Embryonic facial prominence (tissue), 1 donor: ENCODE results near the gene VIPR2.
"Not testable (repeated sequence)": the region's sequence is repeated elsewhere in the genome, so short reads cannot be mapped to it uniquely, and the experiment has no call there.

ENCODE experiments used
- DNase-seq: peaks from one replicate; pipeline ENCODE4 v3.0.0-alpha.2; 2016; ENCODE audit errors: extremely low spot score

VIPR2 gene

GRCh38 chr7:159010411-159010810 is 134.3 kb downstream of the VIPR2 start:
- DNase-seq: no peak

GRCh38 chr7:159009951-159010350 is 134.7 kb downstream of the VIPR2 start:
- no peak for DNase-seq

GRCh38 chr7:159008417-159008816 is 136.2 kb downstream of the VIPR2 start:
- DNase-seq: no peak

- no peak for DNase-seq
These were observed 136.7 kb downstream of the VIPR2 start for GRCh38 chr7:159007996-159008389.

DNA sequence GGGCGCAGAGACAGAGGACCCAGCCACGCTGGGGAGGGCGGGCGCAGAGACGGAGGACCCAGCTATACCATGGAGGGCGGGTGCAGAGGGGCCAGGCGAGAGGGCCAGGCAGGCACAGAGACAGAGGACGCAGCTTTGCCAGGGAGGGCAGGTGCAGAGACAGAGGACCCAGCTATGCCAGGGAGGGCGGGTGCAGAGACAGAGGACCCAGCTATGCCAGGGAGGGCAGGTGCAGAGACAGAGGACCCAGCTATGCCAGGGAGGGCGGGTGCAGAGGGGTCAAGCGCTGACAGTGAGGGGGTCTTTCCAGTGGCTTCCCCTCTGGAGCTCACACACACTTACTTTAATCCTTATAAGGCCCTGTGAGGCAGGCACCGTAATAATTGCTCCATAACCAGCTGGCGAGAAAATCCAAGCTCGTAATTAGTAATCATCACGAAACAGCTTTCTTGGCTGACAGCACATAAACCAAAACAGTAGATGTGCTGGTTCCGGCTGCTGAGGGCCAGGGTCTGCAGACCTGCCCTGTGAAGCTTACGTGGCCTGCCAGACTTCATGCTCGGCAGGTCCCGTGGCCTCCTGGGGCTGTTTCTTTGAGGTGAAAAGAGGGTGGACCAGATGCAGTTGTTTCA is 137.2 kb downstream of the VIPR2 start:
- no peak for DNase-seq

- DNase-seq: no peak
These were observed 138.0 kb downstream of the VIPR2 start for GRCh38 chr7:159006610-159007130.

DNA sequence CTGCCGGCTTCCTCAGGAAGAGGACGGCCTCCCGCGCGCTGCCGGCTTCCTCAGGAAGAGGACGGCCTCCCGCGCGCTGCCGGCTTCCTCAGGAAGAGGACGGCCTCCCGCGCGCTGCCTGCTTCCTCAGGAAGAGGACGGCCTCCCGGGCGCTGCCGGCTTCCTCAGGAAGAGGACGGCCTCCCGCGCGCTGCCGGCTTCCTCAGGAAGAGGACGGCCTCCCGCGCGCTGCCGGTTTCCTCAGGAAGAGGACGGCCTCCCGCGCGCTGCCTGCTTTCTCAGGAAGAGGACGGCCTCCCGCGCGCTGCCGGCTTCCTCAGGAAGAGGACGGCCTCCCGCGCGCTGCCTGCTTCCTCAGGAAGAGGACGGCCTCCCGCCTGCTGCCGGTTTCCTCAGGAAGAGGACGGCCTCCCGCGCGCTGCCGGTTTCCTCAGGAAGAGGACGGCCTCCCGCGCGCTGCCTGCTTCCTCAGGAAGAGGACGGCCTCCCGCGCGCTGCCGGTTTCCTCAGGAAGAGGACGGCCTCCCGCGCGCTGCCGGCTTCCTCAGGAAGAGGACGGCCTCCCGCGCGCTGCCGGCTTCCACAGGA is 138.6 kb downstream of the VIPR2 start:
- not testable (repeated sequence) for DNase-seq

GRCh38 chr7:159005618-159006017 is 139.0 kb downstream of the VIPR2 start:
- no peak for DNase-seq

DNA sequence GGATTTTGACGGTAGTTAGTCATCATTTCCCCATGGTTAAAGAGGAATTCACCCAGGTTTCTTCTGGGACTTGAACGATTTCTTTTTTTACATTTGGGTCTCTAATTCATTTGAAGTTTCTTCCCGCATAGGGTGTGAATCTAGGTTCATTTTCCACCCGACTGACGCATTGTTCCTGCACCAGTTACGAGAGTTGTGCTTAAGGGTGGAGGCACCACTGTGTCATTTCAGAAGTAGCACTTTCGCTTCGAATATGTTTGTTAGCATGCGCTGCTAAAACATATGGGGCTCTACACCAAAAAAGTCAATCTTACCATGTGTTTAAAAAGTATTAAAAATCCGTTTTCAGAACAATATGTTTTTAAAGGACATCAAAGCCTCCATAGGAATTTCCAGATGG is 140.3 kb downstream of the VIPR2 start:
- no peak for DNase-seq

DNA sequence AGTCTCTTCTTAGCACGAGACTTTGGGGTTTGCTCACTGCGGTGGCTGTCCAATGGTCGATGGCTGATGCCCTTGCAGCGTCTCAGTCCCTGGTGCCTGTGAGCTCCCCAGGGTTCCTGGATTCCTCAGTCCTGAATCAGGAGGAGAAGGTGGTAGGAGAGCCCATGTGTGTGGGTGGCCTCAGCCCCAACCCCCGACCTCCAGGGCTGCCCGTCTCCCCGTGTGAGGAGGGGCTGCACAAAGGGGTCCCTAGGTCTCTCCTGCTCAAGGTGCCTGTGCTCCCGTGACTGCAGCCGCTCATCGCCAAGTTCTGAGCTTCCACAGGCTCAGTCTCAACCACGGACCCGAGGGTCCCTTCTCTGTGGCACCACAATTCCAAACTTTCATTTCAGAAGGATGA is 142.9 kb downstream of the VIPR2 start:
- DNase-seq: no peak

GRCh38 chr7:159000859-159001435 is 143.7 kb downstream of the VIPR2 start:
- DNase-seq: no peak

- no peak for DNase-seq
These were observed 144.6 kb downstream of the VIPR2 start for GRCh38 chr7:159000070-159000469.

DNA sequence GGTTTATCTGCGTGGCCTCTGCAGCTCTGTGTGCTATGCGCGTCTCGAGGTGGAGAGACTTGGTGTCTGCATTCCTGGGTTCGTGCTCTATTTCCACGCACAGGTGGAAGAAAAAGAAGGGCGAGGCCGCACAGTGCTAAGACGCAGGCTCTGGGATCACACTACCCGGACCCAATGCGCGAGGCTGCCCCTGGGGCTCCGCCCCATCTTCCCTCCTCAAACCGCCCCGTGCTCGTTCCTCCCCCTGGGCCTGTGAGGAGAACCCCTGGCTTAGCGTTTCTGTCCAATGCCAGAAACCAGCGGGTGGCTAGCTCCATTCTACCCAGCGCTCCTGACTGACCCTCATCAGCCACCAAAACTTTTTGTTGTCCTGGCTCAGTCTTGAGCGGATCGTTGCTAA is 145.2 kb downstream of the VIPR2 start:
- DNase-seq: no peak

GRCh38 chr7:158998261-158998660 is 146.4 kb downstream of the VIPR2 start:
- DNase-seq: not testable (repeated sequence)

DNA sequence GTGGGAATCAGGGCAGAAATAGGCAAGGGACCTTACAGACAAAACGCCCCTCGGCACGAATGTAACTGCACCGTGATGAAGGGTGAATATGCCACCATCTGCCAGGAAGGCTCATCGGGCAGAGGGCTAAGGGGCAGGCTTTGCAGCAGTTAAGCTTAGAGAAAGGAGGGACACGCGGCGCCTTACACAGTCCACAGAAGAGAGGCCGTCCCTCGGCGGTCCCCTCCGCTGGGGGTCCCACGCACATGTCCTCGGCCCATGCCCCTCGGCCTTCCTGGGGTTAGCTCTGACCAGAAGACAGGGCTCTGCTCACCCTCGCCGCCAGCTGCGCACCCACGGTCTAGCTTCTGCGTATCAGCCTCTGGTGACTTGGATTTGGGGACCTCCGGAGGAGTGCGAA is 147.2 kb downstream of the VIPR2 start:
- DNase-seq: no peak

- no peak for DNase-seq
These were observed 147.6 kb downstream of the VIPR2 start for GRCh38 chr7:158997110-158997453.

GRCh38 chr7:158996214-158997109 is 148.2 kb downstream of the VIPR2 start:
- DNase-seq: no peak

GRCh38 chr7:158995514-158995913 is 149.2 kb downstream of the VIPR2 start:
- DNase-seq: no peak

- no peak for DNase-seq
These were observed 150.0 kb downstream of the VIPR2 start for GRCh38 chr7:158994687-158995086.

DNA sequence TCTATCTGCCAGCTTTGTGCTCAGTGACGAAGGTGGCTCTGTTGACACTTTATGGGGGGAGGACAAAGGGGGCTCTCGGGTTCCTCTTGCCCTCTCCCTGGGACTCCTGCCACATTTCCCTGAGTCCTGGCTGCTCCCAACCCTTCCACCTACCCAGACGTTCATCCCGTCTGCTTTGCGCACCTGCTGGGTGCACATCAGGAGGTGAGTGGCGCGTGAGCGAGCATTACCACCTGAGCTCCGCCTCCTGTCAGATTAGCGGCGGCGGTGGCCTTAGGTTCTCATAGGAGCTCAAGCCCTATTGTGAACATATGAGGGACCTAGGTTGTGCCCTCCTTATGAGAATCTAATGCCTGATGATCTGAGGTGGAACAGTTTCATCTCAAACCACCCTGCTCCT is 151.1 kb downstream of the VIPR2 start:
- no peak for DNase-seq

- no peak for DNase-seq
These were observed 151.9 kb downstream of the VIPR2 start for GRCh38 chr7:158992759-158993158.
